ENCODE data around the gene VIP. TPM values are rescaled to one million over a fixed set of nuclear protein-coding genes. Genes with fewer than 3 reads are reported as not detected.

Gene VIP
- total and polyA plus RNA-seq, 2 experiments from 2014 or later = not detected

GRCh38 chr6:152776833-152777232, 26.2 kb downstream of the VIP start:
- Histone ChIP-seq H3K4me1 (ENCODE audit: low read depth) (no peaks in the 10 kb centered on the region), H3K27ac (no peak overlapping the region), H3K9me3 (ENCODE audit: low read depth) (no peaks in the 10 kb centered on the region), H3K27me3 (no peaks in the 10 kb centered on the region), H3K4me3 (no peak overlapping the region), H3K36me3 (no peaks in the 10 kb centered on the region)
- no peak for DNase-seq (ENCODE audit: low read depth in 1 of 2, low spot score in 1 of 2)
- TF ChIP-seq, protein P1, sequence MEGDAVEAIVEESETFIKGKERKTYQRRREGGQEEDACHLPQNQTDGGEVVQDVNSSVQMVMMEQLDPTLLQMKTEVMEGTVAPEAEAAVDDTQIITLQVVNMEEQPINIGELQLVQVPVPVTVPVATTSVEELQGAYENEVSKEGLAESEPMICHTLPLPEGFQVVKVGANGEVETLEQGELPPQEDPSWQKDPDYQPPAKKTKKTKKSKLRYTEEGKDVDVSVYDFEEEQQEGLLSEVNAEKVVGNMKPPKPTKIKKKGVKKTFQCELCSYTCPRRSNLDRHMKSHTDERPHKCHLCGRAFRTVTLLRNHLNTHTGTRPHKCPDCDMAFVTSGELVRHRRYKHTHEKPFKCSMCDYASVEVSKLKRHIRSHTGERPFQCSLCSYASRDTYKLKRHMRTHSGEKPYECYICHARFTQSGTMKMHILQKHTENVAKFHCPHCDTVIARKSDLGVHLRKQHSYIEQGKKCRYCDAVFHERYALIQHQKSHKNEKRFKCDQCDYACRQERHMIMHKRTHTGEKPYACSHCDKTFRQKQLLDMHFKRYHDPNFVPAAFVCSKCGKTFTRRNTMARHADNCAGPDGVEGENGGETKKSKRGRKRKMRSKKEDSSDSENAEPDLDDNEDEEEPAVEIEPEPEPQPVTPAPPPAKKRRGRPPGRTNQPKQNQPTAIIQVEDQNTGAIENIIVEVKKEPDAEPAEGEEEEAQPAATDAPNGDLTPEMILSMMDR (IDR thresholded peaks at IDR 0.05; ENCODE audit: low read depth, low read length) = no peak

DNA sequence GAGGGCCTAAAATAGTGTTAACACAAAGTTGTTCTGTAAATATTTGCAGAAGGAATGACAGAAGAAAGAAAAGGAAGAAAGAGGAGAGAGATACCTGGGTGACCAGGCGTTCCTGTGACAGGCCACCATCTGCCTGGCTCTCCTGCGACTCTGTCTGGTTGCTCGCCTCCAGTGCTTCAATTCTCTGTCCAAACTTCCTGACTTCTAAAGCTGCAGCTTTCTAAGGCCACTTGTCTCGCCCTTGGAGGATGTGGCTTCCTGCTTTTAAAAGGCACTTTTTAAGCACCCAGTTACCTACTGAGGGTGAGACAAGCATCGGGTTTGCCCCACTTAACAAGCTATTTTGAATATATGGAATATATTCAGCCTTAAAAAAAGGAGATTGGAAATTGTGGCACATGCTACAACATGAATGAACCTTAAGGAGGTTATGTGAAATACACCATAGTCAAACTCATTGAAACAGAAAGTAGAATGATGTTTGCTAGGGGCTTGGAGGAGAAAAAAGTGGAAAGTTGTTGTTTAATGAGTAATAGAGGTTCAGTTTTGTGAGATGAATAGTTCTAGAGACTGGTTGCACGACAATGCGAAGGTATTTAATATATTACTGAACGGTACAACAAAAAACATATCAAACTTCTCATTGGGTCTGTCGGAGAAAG, 32.8 kb downstream of the VIP start:
- TF ChIP-seq, protein P1 (IDR thresholded peaks at IDR 0.05; ENCODE audit: low read depth, low read length) = no peak
- Histone ChIP-seq H3K4me3 (no peak overlapping the region), H3K4me1 (ENCODE audit: low read depth) (no peaks in the 10 kb centered on the region), H3K9me3 (ENCODE audit: low read depth) (no peaks in the 10 kb centered on the region), H3K27ac (no peak overlapping the region), H3K27me3 (no peaks in the 10 kb centered on the region), H3K36me3 (no peaks in the 10 kb centered on the region)
- no peak for DNase-seq (ENCODE audit: low read depth in 1 of 2, low spot score in 1 of 2)

DNA sequence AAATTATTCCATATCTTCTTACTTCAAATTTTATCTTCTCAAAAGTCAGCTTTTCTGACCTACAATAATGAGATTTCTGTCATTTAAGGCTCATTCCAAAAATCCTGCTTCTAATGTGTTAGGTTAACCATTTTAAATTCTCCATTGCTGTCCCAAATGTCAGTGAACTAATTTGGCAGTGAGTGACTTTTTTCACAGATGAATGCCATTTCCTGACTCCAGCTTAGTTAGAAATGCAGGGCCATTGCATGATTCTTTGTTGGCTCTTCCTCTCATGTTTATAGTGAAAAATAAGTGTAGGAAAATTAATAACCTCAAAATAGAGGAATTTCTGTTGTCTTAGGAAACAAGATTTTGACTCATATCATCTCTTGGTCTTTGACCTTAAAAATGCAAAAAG, 44.1 kb downstream of the VIP start:
- Histone ChIP-seq H3K36me3 (no peaks in the 10 kb centered on the region), H3K9me3 (ENCODE audit: low read depth) (no peaks in the 10 kb centered on the region), H3K4me3 (no peak overlapping the region), H3K27ac (no peak overlapping the region), H3K27me3 (no peaks in the 10 kb centered on the region), H3K4me1 (ENCODE audit: low read depth) (no peaks in the 10 kb centered on the region)
- TF ChIP-seq, protein P1 (IDR thresholded peaks at IDR 0.05; ENCODE audit: low read depth, low read length) = no peak
- DNase-seq (ENCODE audit: low read depth in 1 of 2, low spot score in 1 of 2) = no peak

GRCh38 chr6:152804150-152804549, 53.6 kb downstream of the VIP start:
- Histone ChIP-seq H3K4me3 (no peak overlapping the region), H3K36me3 (no peaks in the 10 kb centered on the region), H3K4me1 (ENCODE audit: low read depth) (no peaks in the 10 kb centered on the region), H3K27ac (no peak overlapping the region), H3K27me3 (no peaks in the 10 kb centered on the region), H3K9me3 (ENCODE audit: low read depth) (no peaks in the 10 kb centered on the region)
- TF ChIP-seq, protein P1 (IDR thresholded peaks at IDR 0.05; ENCODE audit: low read depth, low read length) = no peak
- no peak for DNase-seq (ENCODE audit: low read depth in 1 of 2, low spot score in 1 of 2)

Other genes with a start within 250 kb of the VIP start
- gene SYNE1, start 113.4 kb upstream of the VIP start, total RNA-seq = 42.2 and 83.9 TPM in 2 replicates
- 14.6 and 32.3 TPM in 2 replicates for gene SYNE1, start 113.4 kb upstream of the VIP start, polyA plus RNA-seq
- gene MYCT1, start 52.9 kb upstream of the VIP start, total RNA-seq = 0.21 TPM in 1 of 2 replicates, not detected in the other
- 0.84 TPM in 1 of 2 replicates, not detected in the other for gene MYCT1, start 52.9 kb upstream of the VIP start, polyA plus RNA-seq
- 9.9 and 16.6 TPM in 2 replicates for gene FBXO5, start 232.2 kb downstream of the VIP start, total RNA-seq
- 9.6 and 30.1 TPM in 2 replicates for gene FBXO5, start 232.2 kb downstream of the VIP start, polyA plus RNA-seq